Eye (tissue), 1 donor: ENCODE results near the gene USP11.

ENCODE experiments used
- DNase-seq: peaks from one replicate; pipeline ENCODE4 v3.0.0-alpha.2; 2015

Gene USP11

DNA sequence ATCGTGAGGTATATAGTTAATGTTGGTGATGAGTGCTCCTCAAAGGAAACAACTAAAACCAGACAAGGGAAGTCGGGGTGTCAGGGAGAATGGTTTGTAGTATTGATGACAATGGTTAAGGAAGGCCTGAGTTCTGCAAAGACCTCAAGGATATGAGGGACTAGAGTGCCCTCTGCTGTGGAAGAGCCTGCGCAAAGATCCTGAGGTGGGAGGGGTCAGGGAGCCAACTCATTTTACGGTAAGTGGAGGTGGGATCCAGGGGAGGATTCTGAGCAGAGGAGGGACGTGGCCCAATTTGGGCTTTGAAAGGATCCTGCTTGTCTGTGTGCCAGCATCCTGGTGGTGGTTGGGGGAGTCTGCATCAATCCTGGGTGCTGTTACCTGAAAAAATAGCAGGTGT, 27.8 kb upstream of the USP11 start:
- no peak for DNase-seq

DNA sequence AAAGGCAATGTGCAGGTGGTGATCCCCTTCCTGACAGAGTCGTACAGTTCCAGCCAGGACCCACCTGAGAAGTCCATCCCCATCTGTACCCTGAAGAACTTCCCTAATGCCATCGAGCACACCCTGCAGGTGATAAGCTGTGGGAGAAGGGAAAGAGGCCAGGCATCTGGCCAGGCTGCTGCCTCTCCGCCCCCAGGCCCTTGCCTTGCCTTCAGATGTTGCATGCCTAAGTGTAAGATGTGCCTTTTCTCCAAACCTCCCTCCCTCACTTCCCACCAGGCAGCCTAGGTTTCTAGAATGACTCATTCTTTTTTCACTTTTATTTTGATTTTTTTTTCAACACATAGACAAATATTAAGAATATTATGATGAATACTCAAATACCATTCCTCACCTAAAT, 26.5 kb upstream of the USP11 start:
- no peak for DNase-seq

DNA sequence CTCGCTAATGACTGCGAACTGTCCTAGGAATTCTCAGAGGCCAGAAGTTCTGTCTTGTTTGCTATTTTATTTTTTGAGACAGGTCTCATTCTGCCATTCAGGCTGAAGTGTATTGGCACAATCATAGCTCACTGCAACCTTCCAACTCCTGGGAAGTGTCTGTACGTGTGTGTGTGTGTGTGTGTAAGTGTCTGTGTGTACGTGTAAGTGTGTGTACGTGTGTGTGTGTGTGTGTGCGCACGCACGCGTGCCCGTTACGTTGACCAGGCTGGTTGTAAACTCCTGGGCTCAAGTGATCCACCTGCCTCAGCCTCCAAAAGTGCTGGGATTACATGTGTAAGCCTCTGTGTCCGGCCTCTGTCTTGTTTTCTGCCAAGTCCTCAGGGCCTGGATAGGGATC, 24.7 kb upstream of the USP11 start:
- DNase-seq = no peak

DNA sequence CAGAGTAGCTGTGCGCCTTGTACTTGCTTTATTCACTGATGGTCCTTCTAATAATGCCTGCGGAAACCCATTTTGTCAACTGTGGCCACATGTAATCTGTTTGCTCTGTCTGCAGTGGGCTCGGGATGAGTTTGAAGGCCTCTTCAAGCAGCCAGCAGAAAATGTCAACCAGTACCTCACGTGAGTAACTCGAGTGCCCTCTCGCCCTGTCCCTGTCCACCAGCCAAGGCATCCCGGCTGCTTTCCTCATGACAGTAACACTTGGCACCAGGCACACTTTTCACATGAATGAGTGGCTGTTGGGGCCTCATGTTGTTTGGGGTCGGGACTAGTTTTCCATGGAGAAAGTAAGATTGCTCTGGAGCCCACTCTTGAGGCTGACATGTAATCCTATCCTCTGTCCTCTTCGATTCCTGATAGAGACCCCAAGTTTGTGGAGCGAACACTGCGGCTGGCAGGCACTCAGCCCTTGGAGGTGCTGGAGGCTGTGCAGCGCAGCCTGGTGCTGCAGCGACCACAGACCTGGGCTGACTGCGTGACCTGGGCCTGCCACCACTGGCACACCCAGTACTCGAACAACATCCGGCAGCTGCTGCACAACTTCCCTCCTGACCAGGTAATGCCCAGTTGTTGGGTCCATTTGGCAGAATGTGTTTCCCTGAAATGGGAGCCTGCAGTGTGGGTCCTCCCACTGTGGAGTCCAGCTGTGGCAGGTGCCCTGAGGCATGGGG, 23.1 kb upstream of the USP11 start:
- no peak for DNase-seq

DNA sequence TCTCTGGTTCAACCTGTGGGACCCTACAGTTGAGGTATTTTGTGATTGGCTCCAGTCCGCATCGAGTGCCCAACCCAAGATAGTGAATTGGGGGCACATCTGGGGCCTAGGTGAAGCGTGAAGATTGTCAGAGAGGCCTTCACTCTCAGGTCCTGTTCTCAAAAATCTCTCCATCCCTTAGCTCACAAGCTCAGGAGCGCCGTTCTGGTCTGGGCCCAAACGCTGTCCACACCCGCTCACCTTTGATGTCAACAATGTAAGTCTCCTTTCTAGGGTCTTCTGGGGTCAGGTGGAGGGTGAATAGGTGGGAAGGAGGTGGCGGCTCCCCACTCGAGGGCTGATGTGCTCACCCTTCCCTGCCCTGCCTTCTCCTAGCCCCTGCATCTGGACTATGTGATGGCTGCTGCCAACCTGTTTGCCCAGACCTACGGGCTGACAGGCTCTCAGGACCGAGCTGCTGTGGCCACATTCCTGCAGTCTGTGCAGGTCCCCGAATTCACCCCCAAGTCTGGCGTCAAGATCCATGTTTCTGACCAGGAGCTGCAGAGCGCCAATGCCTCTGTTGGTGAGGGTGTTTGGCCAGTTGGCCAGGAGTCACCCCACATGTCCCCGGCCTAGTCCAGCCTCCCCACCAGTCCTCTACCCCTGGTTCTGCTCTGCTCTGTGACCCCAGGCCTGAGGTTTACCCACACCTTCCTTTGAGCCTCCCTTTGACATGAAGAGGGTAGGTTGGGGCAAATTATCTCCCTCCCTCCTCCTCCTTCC, 22.0 kb upstream of the USP11 start:
- DNase-seq = no peak

DNA sequence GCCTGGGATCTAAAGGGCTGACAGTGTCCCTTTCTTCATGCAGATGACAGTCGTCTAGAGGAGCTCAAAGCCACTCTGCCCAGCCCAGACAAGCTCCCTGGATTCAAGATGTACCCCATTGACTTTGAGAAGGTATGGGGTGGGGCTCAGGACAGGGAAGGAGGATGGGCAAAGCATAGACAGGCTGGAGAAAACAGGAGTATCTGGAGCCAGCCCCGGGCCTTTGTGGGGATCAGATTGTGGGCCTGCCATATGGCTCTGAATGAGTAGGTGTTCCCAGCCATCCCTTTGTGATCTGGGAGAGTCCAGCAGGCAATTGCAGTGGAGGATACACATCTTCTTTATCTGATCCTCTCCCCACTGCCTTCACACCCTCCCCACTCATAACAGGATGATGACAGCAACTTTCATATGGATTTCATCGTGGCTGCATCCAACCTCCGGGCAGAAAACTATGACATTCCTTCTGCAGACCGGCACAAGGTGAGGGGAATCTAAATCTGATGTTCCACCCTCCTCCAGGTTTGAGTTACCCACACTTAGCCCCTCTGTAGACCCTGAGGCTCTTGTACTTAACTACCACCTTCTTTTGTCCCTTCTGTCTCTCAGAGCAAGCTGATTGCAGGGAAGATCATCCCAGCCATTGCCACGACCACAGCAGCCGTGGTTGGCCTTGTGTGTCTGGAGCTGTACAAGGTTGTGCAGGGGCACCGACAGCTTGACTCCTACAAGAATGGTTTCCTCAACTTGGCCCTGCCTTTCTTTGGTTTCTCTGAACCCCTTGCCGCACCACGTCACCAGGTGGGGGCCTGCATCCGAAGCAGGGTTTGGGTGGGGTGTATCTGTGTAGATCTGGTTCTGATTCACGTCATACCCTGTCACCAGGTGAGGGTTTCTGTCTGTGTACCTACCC, 20.2 kb upstream of the USP11 start:
- no peak for DNase-seq

DNA sequence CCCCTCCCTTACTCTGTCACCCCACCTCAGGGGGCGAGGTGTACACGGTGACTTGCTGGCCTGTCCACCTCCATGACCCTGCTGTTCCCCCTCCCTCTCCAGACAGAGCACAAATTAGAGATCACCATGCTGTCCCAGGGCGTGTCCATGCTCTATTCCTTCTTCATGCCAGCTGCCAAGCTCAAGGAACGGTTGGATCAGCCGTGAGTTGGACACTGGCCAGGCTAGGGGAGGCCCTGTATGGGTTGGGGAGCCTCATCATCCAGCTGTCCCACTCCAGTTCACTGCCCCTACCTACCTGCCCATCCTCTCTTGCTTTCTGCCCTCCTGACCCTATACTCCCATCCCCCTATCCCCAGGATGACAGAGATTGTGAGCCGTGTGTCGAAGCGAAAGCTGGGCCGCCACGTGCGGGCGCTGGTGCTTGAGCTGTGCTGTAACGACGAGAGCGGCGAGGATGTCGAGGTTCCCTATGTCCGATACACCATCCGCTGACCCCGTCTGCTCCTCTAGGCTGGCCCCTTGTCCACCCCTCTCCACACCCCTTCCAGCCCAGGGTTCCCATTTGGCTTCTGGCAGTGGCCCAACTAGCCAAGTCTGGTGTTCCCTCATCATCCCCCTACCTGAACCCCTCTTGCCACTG, 18.3 kb upstream of the USP11 start:
- DNase-seq = no peak

DNA sequence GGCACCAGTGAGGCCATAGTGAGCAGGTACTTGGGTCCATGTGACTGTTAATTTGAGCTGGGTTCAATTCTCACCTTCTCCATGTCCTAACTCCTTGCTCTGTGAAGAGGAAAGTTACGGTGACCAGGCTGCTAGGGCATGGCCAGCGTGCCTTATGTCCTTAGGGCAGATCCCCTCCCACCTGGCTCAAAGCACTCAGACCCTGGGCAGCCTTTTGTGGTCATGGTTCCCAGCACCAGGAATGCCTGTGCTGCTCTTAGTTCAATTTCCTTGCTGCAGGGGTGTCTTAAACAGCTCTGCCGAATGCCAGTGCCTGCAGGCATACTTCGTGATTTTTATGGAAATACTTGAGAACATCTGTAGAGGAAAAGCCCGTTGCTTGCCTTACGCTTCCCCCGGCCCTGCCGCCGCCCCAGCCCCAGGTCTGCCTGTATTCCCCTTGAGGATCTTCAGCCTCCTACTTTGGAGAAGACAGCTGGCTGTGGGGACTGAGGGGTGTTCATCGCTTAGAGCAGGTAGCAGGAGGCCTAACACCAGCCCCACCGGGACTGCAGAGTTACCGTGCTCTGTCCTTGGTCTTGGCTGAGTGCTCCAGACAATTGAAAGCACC, 17.4 kb upstream of the USP11 start:
- no peak for DNase-seq

DNA sequence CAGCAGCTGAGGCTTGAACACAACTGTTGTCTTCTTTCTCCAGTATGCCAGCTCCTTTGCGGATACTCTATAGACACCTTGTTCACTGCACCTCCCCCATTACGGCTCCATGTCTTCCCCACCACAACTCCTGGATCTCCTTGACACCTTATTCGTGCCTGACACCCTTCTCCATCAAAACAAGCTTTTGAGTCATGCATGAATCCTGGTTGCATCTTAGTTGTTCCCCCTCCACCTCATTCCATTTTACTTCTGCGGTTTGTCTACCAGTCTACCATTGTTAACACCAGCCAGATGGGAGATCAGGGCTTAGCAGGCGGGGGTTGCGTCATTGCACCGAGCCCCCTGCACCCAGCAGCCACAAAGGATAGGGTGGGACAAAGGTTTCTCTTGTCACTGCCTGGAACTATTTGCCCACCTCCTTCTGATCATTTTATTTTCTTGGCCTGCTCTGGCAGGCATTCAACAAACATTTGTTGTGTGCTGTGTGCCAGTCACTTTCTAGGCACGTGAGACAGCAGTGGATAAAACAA, 16.4 kb upstream of the USP11 start:
- DNase-seq = no peak

DNA sequence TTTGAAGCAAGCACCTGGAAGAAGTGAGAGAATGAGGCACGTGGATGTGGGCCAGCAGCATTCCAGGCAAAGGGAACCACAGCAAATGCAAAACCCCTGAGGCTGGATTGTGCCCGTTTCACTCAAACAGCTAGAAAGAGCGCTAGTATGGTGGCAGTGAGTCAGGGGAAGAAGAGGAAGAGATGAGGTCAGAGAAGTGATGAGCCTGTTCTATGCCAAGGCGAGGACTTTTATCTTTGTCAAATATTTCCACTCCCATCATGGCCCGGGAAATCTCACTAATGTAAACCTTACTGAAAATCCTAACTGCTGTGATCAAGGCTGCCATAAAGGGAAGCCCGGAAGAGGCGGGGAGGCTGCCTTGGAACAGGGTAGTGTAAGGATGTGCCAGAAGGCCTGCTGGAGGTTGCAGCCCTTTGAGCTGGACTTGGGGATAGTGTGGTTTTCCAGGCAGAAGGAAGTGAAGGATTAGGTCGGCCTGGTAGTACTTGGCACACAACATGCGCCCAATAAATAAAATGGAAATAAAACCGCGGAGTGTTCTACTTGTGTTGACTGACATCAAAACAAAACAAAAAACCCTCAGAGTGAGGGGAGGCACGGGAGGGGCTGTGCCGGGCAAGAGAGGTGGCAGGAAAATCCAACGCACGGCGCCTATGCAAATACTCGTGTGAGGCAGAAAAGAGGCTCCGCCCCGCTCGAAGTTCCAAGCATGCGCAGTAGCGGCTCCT, 15.5 kb upstream of the USP11 start:
- DNase-seq = no peak

DNA sequence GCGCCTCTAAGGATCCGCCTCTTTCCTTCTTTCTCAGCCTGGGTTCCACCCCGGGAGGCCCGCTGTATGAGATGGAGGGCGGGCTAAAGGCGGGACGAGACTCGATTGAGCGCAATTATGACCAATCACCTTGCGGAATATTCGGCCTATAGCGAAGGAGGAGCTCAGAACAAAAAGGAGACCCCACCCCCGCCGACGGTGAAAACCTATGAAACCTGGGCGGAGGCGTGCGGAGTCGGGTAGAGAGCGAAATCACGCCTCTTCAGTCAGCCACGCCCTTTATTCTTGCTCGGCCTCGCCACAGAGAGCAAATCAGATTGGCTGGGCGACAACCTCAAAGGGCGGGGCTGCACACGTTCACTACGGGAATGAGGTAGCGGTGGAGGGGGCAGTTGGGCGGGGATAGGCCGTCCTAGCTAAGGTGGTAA, 14.9 kb upstream of the USP11 start:
- DNase-seq = peak; percentile 99

DNA sequence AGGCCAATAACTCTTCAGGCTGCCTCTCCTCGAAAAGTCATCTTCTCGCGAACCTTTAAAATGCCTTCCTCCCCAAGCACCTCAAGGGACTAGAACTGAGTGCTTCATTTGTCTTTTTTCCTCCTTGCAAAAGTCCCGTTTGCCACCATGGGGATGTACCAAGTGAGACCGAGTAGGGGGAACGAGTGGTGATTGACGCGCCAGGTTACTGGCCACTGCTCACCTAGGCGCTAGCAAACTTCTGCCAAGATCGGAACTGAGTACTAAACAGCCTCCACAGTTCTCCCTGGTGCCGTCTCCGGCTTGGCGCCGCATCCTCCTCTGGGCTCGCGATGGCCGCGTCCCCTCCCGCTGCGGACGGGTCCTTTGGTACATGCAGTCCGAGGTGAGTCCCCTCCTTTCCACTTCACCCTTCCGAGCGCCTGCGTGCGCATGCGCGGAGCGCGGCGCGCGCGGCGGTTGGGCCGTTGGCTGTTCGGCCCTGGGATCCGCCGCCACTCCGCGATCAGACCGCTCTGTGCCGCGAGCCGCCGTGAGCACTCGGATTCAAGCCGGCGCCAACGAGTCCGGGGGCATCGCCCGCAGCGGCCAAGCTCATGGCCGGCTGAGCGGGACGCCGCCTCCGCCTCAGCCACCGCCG, 14.4 kb upstream of the USP11 start, which contains the start of gene CDK16:
Gene CDK16 (plus strand): TSS at position 402 of the 640 bp plus-strand sequence. CDS start 4,877 bp downstream, outside the sequence.
- no peak for DNase-seq

DNA sequence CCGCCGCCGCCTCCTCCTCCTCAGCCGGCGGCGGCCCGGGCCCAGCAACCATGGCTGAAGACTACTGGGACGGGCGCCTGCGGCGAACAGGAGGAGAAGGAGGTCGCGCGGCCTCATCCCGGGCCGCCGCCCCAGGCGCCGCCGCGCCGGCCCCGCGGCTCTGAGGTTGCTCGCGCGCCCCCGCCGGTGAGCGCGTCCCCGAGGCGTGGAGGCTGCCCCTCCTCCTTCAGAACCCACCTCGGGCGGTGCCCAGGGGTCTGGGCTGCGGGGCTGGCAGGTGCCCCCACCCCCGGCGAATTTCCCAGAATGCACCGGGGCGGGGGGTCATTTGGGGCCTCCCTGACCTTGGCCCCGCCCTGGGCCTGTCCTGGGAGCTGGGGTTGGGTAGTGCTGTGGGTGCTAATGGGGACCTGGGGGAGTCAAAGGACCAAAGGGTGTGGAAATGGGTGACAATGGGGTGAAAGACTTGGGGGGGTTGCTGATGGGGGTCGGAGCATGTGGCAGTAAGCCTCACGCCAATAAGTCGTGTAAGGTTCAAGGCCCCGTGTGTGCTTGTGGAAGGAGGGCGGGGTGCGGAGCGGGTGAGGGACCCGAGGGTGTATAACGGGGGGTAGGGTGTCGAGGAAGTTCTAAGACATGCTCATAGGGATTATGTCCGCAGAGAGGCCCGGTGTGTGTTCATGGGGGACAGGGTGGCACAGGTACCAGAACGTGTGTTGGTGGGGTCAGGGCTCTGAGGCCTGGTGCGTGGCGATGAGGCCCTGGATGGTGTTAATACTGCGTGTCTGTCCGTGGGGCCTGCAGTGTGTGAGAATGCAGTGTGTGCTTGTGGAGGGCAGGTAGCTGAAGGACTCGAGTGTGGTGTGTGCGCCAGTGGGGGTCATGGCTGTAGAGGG, 13.6 kb upstream of the USP11 start:
- peak; percentile 45 for DNase-seq

DNA sequence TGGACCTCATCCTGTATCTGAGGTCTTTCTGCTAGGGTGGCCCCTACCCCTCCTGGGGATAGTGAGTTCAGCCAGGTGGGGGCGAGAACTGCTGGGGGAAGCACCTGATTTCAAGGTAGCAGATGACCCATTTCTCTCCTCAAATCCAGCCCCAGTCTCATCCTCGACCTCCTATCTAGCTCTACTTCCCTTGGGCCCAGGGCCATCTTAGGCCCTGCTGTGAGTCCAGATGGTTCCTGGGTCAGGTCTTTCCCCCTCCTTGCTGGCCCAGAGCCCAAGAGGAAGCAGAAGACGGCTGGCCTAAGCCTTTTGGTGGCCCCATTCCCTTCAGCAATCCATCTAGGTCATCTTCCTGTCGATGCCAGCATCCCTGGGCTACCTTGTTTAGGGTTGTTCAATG, 11.1 kb upstream of the USP11 start:
- no peak for DNase-seq

DNA sequence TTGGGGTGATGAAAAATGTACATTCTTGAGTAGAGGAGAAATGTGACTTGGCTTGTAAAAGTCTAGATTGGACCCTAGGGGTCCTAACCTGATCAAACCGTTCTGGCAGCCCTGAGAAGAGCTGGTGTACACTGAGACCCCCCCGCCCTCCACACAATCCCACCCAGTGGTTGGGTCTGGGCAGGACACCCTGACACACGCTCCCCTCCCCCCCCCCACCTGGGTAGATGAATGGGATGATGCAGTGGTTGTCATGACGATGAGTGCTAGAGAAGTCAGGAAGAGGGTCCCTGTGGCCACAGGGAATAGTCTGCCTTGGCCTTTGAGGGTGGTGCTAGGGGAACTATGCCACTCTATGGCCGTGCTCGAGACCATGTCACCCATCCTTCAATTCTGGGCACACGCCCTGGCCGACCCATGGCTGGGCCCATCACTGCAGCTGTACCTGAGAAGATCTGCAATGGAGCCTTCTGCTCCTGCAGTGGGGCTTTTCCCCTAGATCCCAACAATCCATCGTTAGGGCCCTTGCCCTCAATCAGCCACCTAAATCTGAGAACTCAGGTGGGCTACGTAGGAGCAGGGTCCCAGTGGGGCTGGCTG, 10.0 kb upstream of the USP11 start:
- no peak for DNase-seq

DNA sequence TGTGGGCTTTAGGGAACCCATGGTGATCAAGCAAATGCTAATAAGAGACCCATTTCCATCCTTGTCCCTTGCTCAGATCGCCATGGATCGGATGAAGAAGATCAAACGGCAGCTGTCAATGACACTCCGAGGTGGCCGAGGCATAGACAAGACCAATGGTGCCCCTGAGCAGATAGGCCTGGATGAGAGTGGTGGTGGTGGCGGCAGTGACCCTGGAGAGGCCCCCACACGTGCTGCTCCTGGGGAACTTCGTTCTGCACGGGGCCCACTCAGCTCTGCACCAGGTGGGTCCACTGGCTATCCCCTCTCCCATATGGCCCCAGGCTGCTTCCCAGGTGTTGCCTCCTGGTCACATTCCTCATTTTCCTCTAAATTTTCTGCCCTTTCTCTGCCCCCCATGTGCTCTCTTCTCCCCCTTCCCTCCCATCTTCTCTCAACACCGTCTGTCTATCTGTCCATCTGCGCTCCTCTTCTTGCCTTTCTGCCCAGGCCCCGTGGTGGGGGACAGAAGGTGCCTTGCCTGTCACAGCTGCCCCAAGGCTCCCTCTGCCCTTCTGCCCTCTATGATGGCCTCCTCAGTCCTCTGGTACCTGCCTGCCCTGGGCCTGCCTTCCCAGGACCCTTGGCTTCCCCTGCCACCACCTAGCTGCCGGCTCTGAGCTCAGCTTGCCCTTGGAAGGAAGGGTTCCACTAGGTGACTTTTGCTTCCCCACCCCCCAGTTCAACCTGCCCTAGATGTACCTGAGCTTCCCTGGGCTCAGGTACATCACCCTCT, 9.1 kb upstream of the USP11 start:
- DNase-seq = no peak

DNA sequence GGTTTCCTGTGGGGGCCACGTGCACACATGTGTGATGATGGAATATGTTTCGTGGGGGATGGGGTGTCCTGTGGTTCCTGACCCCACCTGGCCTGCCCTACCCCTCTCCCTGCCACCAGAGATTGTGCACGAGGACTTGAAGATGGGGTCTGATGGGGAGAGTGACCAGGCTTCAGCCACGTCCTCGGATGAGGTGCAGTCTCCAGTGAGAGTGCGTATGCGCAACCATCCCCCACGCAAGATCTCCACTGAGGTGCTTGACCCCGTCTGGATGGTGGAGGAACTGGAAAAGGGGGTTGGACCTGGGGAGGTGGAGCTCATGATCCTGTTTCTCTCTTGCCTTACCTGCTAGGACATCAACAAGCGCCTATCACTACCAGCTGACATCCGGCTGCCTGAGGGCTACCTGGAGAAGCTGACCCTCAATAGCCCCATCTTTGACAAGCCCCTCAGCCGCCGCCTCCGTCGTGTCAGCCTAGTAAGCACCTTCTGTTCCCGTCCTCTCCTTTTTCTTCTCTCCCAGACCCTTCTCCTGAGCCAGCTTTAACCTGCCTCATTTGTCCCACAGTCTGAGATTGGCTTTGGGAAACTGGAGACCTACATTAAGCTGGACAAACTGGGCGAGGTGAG, 8.4 kb upstream of the USP11 start:
- no peak for DNase-seq

DNA sequence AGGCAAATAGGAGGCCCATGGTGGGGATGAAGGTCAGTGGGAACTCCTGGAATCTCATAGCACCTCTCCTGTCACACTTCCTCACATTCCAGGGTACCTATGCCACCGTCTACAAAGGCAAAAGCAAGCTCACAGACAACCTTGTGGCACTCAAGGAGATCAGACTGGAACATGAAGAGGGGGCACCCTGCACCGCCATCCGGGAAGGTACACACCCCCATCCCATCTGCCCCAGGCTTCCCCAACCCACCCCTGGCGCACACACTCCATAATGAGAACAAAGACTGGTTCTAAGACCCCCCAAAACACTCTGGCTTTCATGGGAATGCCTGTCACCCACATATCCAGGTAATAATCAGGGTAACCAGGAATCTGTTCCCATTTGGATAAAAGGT, 7.9 kb upstream of the USP11 start:
- no peak for DNase-seq
